ENCODE data around the gene LDHAL6A. TPM values are rescaled to one million over a fixed set of nuclear protein-coding genes. Genes with fewer than 3 reads are reported as not detected.

The LDHAL6A gene
- total RNA-seq, 1 donor from 2014 or later = not detected

DNA sequence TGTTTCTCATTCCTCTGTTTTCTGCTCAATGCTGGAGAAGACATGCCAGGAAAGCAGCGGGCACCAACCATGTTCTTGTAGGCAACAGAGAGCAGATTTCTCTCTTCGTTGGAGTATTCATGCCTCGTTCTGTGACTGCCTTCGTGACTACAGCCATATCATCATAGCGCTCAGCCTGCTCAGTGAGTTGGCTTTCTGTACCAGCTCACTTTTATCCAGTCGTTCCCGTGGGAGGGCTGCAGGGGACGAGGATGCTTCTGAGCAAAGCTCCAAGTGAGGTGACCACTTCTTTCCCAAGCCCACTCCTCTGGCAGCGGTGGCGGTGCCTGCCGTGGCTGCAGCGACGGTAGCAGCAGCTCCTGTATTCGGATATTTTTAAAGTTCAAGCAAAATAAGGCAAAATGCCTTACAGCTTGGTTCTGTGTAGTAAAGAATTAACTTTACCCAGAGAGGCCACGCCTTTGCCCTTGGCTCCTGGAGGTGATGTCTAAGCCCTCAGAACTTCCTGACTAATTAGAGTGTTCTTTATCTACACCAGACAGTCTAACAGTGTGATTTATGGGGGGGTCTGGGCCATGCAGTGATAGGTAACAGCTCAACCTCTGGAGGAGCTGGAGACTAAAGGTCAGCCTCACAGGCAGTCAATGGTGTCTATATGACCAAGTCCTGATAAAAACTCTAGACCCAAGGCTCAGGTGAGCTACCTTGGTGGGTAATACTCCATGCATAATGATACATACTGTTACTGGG, 35.3 kb downstream of the LDHAL6A start:
- TF ChIP-seq, protein P1, sequence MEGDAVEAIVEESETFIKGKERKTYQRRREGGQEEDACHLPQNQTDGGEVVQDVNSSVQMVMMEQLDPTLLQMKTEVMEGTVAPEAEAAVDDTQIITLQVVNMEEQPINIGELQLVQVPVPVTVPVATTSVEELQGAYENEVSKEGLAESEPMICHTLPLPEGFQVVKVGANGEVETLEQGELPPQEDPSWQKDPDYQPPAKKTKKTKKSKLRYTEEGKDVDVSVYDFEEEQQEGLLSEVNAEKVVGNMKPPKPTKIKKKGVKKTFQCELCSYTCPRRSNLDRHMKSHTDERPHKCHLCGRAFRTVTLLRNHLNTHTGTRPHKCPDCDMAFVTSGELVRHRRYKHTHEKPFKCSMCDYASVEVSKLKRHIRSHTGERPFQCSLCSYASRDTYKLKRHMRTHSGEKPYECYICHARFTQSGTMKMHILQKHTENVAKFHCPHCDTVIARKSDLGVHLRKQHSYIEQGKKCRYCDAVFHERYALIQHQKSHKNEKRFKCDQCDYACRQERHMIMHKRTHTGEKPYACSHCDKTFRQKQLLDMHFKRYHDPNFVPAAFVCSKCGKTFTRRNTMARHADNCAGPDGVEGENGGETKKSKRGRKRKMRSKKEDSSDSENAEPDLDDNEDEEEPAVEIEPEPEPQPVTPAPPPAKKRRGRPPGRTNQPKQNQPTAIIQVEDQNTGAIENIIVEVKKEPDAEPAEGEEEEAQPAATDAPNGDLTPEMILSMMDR (IDR thresholded peaks at IDR 0.05; ENCODE audit: insufficient read depth, low read length, severe bottlenecking) = no peak
- DNase-seq (ENCODE audit: low read depth) (peak; percentile 35), FAIRE-seq (no peak)
- Histone ChIP-seq H3K36me3 (ENCODE audit: control insufficient read depth, insufficient read depth, low read length) (peaks cover 5% of the 10 kb centered on the region), H3K4me3 (ENCODE audit: low read depth, low read length) (no peak overlapping the region), H3K27me3 (ENCODE audit: control insufficient read depth, insufficient read depth, low read length) (no peaks in the 10 kb centered on the region)

DNA sequence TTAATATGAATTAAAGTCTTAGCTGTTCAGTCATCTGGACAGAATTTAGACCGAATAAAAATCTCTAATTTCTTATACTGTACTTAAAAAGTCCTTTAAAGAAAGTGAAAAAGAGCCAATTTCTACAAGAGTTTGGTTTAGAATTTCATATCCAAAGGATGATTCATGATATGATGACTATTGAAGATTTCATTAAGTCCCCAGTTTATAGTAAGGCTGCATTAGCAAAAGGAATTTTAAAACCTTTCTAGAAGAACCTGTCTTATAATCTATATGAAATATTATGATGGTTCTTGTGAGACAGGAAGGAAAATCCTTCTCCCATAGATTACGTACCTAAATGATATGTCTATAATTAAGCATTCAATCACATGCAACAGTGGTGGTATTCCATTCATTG, 36.3 kb downstream of the LDHAL6A start:
- FAIRE-seq (no peak), DNase-seq (ENCODE audit: low read depth) (peak; percentile 48)
- TF ChIP-seq, protein P1 (IDR thresholded peaks at IDR 0.05; ENCODE audit: insufficient read depth, low read length, severe bottlenecking) = no peak
- Histone ChIP-seq H3K36me3 (ENCODE audit: control insufficient read depth, insufficient read depth, low read length) (peaks cover 4% of the 10 kb centered on the region), H3K27me3 (ENCODE audit: control insufficient read depth, insufficient read depth, low read length) (no peaks in the 10 kb centered on the region), H3K4me3 (ENCODE audit: low read depth, low read length) (no peak overlapping the region)

DNA sequence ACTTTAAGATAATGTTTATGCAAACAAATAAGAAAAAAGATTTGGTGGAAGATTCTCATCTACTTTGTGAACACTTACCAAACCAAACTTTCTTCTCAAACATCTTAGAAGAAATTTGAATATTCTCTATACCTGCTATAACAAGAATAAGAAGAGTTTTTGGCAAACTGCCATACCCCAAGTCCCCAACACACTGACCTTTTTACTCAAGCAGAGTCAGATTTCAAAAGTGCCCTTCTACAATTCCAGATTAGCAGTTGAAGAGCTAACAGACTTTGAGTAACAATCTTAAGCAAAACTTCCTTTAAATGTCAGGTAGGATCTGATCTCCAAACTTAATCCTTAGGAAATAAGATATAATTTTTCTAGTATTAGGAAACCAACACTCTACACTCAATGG, 37.2 kb downstream of the LDHAL6A start:
- Histone ChIP-seq H3K27me3 (ENCODE audit: control insufficient read depth, insufficient read depth, low read length) (no peaks in the 10 kb centered on the region), H3K4me3 (ENCODE audit: low read depth, low read length) (no peak overlapping the region), H3K36me3 (ENCODE audit: control insufficient read depth, insufficient read depth, low read length) (peaks cover 4% of the 10 kb centered on the region)
- TF ChIP-seq, protein P1 (IDR thresholded peaks at IDR 0.05; ENCODE audit: insufficient read depth, low read length, severe bottlenecking) = no peak
- FAIRE-seq = no peak
- DNase-seq (ENCODE audit: low read depth) = peak; percentile 36

DNA sequence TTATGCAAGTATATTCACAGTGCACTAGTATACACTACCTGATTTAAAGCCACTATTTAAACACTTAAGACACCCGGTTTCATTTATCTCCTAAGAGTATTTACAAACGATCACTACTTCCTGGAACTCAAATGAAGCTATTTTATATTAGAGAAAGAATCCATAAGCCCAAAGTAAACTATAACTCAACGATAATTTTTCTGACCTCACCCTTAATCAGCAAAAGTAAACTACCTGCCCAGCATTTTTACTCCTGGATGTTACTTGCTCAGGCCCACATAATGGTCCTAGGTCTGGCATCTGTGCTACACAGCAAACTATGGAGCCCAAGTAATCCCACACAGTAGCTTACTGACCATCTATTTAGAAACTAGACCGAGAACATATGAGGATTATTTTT, 37.7 kb downstream of the LDHAL6A start:
- peaks cover 4% of the 10 kb centered on the region for H3K36me3 ChIP-seq (ENCODE audit: control insufficient read depth, insufficient read depth, low read length)
- no peak for FAIRE-seq
- H3K27me3 ChIP-seq (ENCODE audit: control insufficient read depth, insufficient read depth, low read length) = no peaks in the 10 kb centered on the region
- H3K4me3 ChIP-seq (ENCODE audit: low read depth, low read length) = no peak overlapping the region
- peak; percentile 74 for DNase-seq (ENCODE audit: low read depth)
- TF ChIP-seq, protein P1 (IDR thresholded peaks at IDR 0.05; ENCODE audit: insufficient read depth, low read length, severe bottlenecking) = no peak

DNA sequence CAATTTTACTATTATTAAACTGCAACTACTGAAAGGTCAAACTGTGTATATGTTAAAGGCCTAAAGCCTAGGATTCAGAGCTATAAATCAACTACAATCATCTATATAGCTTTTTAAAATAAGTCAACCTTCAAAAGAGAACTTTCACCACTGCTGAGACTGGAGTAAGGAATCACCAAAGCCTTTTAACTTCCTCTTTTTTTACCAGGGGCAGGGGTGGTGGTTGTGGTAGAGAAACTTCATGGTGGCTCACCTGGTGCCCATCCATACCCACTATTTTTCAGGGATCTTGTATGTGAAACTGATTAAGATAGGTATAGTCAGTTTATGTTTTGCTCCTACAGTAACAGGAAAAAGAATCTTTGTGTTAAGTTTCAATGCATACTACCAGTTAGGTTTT, 39.6 kb downstream of the LDHAL6A start:
- DNase-seq (ENCODE audit: low read depth) (no peak), FAIRE-seq (no peak)
- H3K4me3 ChIP-seq (ENCODE audit: low read depth, low read length) = no peak overlapping the region
- no peaks in the 10 kb centered on the region for H3K27me3 ChIP-seq (ENCODE audit: control insufficient read depth, insufficient read depth, low read length)
- H3K36me3 ChIP-seq (ENCODE audit: control insufficient read depth, insufficient read depth, low read length) = peaks cover 5% of the 10 kb centered on the region
- TF ChIP-seq, protein P1 (IDR thresholded peaks at IDR 0.05; ENCODE audit: insufficient read depth, low read length, severe bottlenecking) = no peak

DNA sequence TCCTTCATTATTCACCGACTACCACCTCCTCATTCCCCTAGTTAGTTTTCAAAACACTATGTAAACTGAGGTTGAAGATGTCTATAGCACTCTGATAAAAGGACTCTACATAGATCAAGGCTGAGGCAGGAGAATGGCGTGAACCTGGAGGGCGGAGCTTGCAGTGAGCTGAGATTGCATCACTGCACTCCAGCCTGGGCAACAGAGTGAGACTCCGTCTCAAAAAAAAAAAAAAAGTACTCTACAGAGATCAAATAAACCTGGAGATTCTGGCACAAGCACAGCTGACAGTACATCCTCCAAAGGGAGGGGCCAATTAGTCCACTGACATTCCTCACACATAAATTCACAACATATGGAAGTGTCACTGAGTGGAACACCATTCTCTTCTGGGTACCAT, 40.0 kb downstream of the LDHAL6A start:
- H3K4me3 ChIP-seq (ENCODE audit: low read depth, low read length) = no peak overlapping the region
- TF ChIP-seq, protein P1 (IDR thresholded peaks at IDR 0.05; ENCODE audit: insufficient read depth, low read length, severe bottlenecking) = no peak

More for the DNA sequence above, 40.0 kb downstream of the LDHAL6A start:
- peak; percentile 13 for DNase-seq (ENCODE audit: low read depth)
- no peaks in the 10 kb centered on the region for H3K27me3 ChIP-seq (ENCODE audit: control insufficient read depth, insufficient read depth, low read length)
- H3K36me3 ChIP-seq (ENCODE audit: control insufficient read depth, insufficient read depth, low read length) = peaks cover 3% of the 10 kb centered on the region
- FAIRE-seq = no peak
